HFFc6 (cell line): ENCODE results near the gene SFRP5. TPM values are rescaled to one million over a fixed set of nuclear protein-coding genes. Genes with fewer than 3 reads are reported as not detected.

ENCODE experiments used
- DNase-seq: peaks from one replicate; pipeline ENCODE4 v3.0.0-alpha.2; 2018
- H3K27ac Mint-ChIP-seq: 2 replicates; pipeline ENCODE4 v1.8.0; 2020; ENCODE audit warnings: mild to moderate bottlenecking, mixed read lengths
- H3K27me3 Mint-ChIP-seq: 2 replicates; pipeline ENCODE4 v1.8.0; 2021; ENCODE audit warnings: mild to moderate bottlenecking, moderate library complexity, mixed read lengths; ENCODE audit not compliant: insufficient read depth
- H3K36me3 Mint-ChIP-seq: 2 replicates; pipeline ENCODE4 v1.8.0; 2021; ENCODE audit warnings: low read depth, mixed read lengths
- H3K4me1 Mint-ChIP-seq: 2 replicates; pipeline ENCODE4 v1.8.0; 2020; ENCODE audit warnings: low read depth, mixed read lengths
- H3K4me3 Mint-ChIP-seq: 2 replicates; pipeline ENCODE4 v1.8.0; 2020; ENCODE audit warnings: mild to moderate bottlenecking, moderate library complexity, mixed read lengths
- H3K9me3 Mint-ChIP-seq: 2 replicates; pipeline ENCODE4 v1.8.0; 2020; ENCODE audit warnings: mild to moderate bottlenecking, mixed read lengths
- total RNA-seq, 6 experiments: library from RNA; stranded (reverse); fragmentation: NEBNext Ultra II Directional; extraction: Animal tissue kit (Norgen Biotek cat#: 25700); gene quantifications; 2 replicates in 1 of 6; 3 replicates in 5 of 6; pipeline ENCODE4 v1.2.3, GENCODE V29; 2021
- TF ChIP-seq, protein P1 (sequence below): fragments of 200-600 bp; sonication (generic); IDR thresholded peaks from 2 replicates; pipeline ENCODE4 v1.5.0; 2021; ENCODE audit warnings: antibody characterized with exemption, mild to moderate bottlenecking

Gene SFRP5
- total RNA-seq, 6 experiments from 2014 or later: not detected

DNA sequence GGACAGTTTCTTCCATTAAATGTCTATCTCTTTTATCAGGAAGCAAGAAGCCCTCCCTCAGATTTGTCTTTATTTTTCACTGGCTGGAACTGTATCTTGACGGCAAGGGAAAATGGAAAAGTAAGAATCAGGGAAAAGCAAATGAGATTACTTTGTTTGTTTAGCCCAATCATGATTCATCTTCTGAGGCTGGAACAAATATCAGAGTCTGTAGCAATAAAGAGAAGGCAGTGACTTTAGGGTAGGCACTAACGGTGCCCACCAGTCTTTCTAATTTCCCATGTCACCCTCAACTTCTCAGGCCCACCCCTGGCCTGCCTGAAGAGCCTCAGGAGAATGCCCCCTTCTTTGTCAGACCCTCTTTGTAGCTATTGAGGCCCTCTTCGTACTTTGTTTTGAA lies 41.5 kb upstream of the SFRP5 start:
- peak overlapping the region; percentile 73; the same call in 1 of the 2 replicates for H3K4me3 Mint-ChIP-seq

DNA sequence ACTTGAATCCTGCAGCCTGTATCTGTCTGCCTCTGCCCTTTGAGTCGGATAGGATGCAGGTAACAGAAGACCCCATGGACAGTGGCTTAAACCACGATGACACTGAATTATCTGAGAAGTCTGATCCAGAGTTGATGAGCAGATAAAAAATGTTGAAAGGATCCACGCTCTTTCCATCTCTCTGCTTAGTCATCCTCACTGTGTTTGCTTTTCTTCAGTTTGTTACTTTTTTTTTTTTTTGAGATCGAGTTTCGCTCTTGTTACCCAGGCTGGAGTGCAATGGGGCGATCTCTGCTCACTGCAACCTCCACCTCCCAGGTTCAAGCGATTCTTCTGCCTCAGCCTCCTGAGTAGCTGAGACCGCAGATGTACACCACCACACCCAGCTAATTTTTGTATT lies 40.9 kb upstream of the SFRP5 start:
- Mint-ChIP-seq H3K27me3 (peaks cover 45% of the 10 kb centered on the region), H3K4me1 (peaks cover 28% of the 10 kb centered on the region), H3K27ac (peak overlapping the region; percentile 32; the same call in 1 of the 2 replicates), H3K36me3 (no peaks in the 10 kb centered on the region), H3K9me3 (no peaks in the 10 kb centered on the region), H3K4me3 (peak overlapping the region; percentile 73)
- TF ChIP-seq, protein P1, sequence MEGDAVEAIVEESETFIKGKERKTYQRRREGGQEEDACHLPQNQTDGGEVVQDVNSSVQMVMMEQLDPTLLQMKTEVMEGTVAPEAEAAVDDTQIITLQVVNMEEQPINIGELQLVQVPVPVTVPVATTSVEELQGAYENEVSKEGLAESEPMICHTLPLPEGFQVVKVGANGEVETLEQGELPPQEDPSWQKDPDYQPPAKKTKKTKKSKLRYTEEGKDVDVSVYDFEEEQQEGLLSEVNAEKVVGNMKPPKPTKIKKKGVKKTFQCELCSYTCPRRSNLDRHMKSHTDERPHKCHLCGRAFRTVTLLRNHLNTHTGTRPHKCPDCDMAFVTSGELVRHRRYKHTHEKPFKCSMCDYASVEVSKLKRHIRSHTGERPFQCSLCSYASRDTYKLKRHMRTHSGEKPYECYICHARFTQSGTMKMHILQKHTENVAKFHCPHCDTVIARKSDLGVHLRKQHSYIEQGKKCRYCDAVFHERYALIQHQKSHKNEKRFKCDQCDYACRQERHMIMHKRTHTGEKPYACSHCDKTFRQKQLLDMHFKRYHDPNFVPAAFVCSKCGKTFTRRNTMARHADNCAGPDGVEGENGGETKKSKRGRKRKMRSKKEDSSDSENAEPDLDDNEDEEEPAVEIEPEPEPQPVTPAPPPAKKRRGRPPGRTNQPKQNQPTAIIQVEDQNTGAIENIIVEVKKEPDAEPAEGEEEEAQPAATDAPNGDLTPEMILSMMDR: no peak
- DNase-seq: no peak

More for the DNA sequence above, 41.5 kb upstream of the SFRP5 start:
- Mint-ChIP-seq H3K36me3 (no peaks in the 10 kb centered on the region), H3K27me3 (peaks cover 46% of the 10 kb centered on the region), H3K4me1 (peaks cover 28% of the 10 kb centered on the region), H3K27ac (peak overlapping the region; percentile 32; the same call in 1 of the 2 replicates), H3K9me3 (no peaks in the 10 kb centered on the region)
- no peak for DNase-seq
- TF ChIP-seq, protein P1: no peak

DNA sequence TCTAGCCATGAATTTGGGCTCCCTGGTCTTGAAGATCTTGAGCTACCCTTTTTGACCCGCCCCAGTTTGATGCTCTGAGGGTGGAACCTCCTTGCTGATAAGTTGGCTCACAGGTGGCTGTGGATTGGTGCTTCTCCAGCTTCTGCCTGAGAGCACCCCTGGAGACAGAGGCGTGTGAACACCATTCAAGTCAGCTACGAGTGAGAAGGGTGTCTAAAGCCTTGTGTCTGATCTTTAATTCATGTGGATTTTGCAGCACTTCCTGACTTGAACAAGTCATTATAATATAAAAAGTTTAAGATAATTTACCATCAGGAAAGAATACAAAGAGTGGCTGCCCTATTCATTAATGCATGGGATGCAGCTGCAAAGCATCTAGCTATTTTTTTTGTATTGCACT lies 40.2 kb upstream of the SFRP5 start:
- TF ChIP-seq, protein P1: no peak
- Mint-ChIP-seq H3K27me3 (peaks cover 45% of the 10 kb centered on the region), H3K4me1 (peaks cover 28% of the 10 kb centered on the region), H3K27ac (no peak overlapping the region), H3K4me3 (no peak overlapping the region), H3K36me3 (no peaks in the 10 kb centered on the region), H3K9me3 (no peaks in the 10 kb centered on the region)
- no peak for DNase-seq

GRCh38 chr10:97810446-97810845 lies 38.6 kb upstream of the SFRP5 start:
- no peaks in the 10 kb centered on the region for H3K36me3 Mint-ChIP-seq
- TF ChIP-seq, protein P1: no peak
- peak; percentile 11 for DNase-seq
- peaks cover 28% of the 10 kb centered on the region for H3K4me1 Mint-ChIP-seq
- H3K9me3 Mint-ChIP-seq: no peaks in the 10 kb centered on the region
- peaks cover 43% of the 10 kb centered on the region for H3K27me3 Mint-ChIP-seq
- no peak overlapping the region for H3K4me3 Mint-ChIP-seq
- H3K27ac Mint-ChIP-seq: no peak overlapping the region

- Mint-ChIP-seq H3K4me3 (no peak overlapping the region), H3K9me3 (no peaks in the 10 kb centered on the region), H3K4me1 (peaks cover 7% of the 10 kb centered on the region; the same call in 1 of the 2 replicates), H3K27ac (no peak overlapping the region), H3K36me3 (no peaks in the 10 kb centered on the region), H3K27me3 (peaks cover 43% of the 10 kb centered on the region)
- TF ChIP-seq, protein P1: no peak
- no peak for DNase-seq
Observed at GRCh38 chr10:97805949-97806348, 34.1 kb upstream of the SFRP5 start.
